Neural progenitor cell (in vitro differentiated cells): Measurements from ENCODE around the gene CDT1.

Experiments
- EZH2 ChIP-seq: fragments of 200-600 bp; sonication (generic); IDR thresholded peaks from 2 replicates; pipeline ENCODE4 v1.6.1; 2017; ENCODE audit warnings: antibody characterized with exemption, mild to moderate bottlenecking, moderate library complexity
- EZH2phosphoT487 ChIP-seq: fragments of 200-600 bp; sonication (generic); IDR thresholded peaks from 2 replicates; pipeline ENCODE4 v1.6.1; 2017; ENCODE audit warnings: antibody characterized with exemption
- TF ChIP-seq, protein P1 (sequence below): fragments of 200-600 bp; sonication (generic); IDR thresholded peaks from 2 replicates; pipeline ENCODE4 v1.5.1; 2017; ENCODE audit warnings: antibody characterized with exemption, mild to moderate bottlenecking

DNA sequence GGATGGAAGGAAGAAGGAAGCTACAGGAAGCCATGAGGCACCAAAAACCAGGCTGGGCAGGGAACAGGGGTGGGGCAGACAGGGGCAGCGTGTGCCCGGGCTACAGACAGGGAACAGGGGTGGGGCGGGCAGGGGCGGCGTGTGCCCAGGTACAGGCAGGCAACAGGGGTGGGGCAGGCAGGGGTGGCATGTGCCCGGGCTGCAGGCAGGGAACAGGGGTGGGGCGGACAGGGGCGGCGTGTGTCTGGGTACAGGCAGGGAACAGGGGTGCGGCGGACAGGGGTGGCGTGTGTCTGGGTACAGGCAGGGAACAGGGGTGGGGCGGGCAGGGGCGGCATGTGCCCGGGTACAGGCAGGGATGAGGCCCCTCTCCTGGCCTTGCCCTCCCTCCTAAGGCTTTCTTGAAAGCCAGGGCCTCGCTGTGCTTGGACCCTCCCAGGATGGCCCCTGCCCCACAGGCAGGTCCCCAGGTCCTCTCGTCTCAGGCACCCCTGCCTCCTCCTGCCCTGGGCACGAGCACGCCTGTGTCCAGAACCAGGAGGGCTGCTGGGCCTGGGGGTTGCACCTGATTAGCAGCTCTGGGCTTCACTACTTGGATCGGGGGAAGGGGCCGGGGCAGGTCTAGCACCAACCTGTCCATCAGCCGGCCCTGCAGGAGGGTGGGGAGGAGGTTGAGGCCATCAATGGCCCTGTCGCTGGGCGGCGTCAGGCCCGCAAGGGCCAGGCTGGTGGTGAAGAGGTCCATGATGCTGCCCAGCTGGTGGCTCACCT lies 22.7 kb downstream of the CDT1 start:
- TF ChIP-seq EZH2 (no peak), EZH2phosphoT487 (no peak)
- TF ChIP-seq, protein P1, sequence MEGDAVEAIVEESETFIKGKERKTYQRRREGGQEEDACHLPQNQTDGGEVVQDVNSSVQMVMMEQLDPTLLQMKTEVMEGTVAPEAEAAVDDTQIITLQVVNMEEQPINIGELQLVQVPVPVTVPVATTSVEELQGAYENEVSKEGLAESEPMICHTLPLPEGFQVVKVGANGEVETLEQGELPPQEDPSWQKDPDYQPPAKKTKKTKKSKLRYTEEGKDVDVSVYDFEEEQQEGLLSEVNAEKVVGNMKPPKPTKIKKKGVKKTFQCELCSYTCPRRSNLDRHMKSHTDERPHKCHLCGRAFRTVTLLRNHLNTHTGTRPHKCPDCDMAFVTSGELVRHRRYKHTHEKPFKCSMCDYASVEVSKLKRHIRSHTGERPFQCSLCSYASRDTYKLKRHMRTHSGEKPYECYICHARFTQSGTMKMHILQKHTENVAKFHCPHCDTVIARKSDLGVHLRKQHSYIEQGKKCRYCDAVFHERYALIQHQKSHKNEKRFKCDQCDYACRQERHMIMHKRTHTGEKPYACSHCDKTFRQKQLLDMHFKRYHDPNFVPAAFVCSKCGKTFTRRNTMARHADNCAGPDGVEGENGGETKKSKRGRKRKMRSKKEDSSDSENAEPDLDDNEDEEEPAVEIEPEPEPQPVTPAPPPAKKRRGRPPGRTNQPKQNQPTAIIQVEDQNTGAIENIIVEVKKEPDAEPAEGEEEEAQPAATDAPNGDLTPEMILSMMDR: no peak
